Testis (tissue), 3 donors: ENCODE measurements around the gene SCNN1G. TPM values are rescaled to one million over a fixed set of nuclear protein-coding genes. Genes with fewer than 3 reads are reported as not detected.

ENCODE experiments used
- DNase-seq: peaks from one replicate; pipeline ENCODE4 v3.0.0-alpha.2; 2019
- H3K27ac ChIP-seq, 2 donors: fragments of 200-600 bp; sonication (generic); one replicate each; pipeline ENCODE4 v1.5.1; 2019
- H3K27me3 ChIP-seq: fragments of 200-600 bp; sonication (generic); one replicate; pipeline ENCODE4 v1.5.1; 2019
- H3K36me3 ChIP-seq: fragments of 200-600 bp; sonication (generic); one replicate; pipeline ENCODE4 v1.5.1; 2017; ENCODE audit warnings: low read depth; ENCODE audit errors: missing control alignments
- H3K4me1 ChIP-seq: fragments of 200-600 bp; sonication (generic); one replicate; pipeline ENCODE4 v1.5.1; 2019
- H3K4me3 ChIP-seq, 2 donors: fragments of 200-600 bp; sonication (generic); one replicate each; pipeline ENCODE4 v1.5.1; 2017 to 2019
- H3K9me3 ChIP-seq: fragments of 200-600 bp; sonication (generic); one replicate; pipeline ENCODE4 v1.5.1; 2017
- CTCF ChIP-seq, 3 experiments: fragments of 450-650 bp in 2 of 3; fragments of 200-600 bp in 1 of 3; sonication (generic) in 1 of 3; IDR thresholded peaks; one replicate each; pipeline ENCODE4 v1.5.1; 2016 to 2019; ENCODE audit warnings: antibody characterized with exemption in 3 of 3, mild to moderate bottlenecking in 2 of 3, moderate library complexity in 1 of 3
- POLR2A ChIP-seq: fragments of 450-650 bp; IDR thresholded peaks from one replicate; pipeline ENCODE4 v1.6.1; 2017; ENCODE audit warnings: antibody characterized with exemption, mild to moderate bottlenecking, moderate library complexity
- WGBS, 2 donors: methylation state at CpG; one replicate each; pipeline ENCODE4 v1.1.5; 2018; 5-methylcytosine and 5-hydroxymethylcytosine counted together
- intact Hi-C: fragments of 100-400 bp; cut with DNase I; formaldehyde crosslinking; loops from one replicate; pipeline ENCODE4 v1.15.1; 2023; ENCODE audit warnings: low total_unique reads
- polyA plus RNA-seq: library from polyadenylated mRNA; stranded (reverse); fragments of 350-450 nt; fragmentation: Illumina TruSeq; extraction: RNeasy Lipid Tissue Mini Kit (QIAGEN cat#74804); gene quantifications from one replicate; pipeline ENCODE4 v1.2.3, GENCODE V29; 2014; ENCODE audit warnings: low read depth, low replicate concordance; ENCODE audit not compliant: insufficient read depth
- total RNA-seq, 2 donors: library from RNA; depleted of rRNA; stranded (reverse); fragments of >200 nt; gene quantifications; one replicate each; pipeline ENCODE4 v1.2.3, GENCODE V29; 2016

SCNN1G gene
- total and polyA plus RNA-seq, 3 donors from 2014 or later, result 0.16 to 0.19 TPM; not detected in 1

GRCh38 chr16:23149993-23150364 is 32.6 kb upstream of the SCNN1G start:
- peaks cover 14% of the 10 kb centered on the region for H3K4me1 ChIP-seq
- TF ChIP-seq POLR2A, result no peak
- no peak for TF ChIP-seq CTCF (IDR thresholded peaks at IDR 0.05)
- no peaks in the 10 kb centered on the region for H3K9me3 ChIP-seq
- no peak for DNase-seq
- H3K27ac ChIP-seq, result peak overlapping the region in 1 of 2 donors; percentile 3
- no peaks in the 10 kb centered on the region for H3K27me3 ChIP-seq
- H3K4me3 ChIP-seq, result peak overlapping the region; percentile 61 to 77
- no peaks in the 10 kb centered on the region for H3K36me3 ChIP-seq
- intact Hi-C loops, result no loop called here
- 29 to 38% methylated on average over 4 of the region's 4 CpGs for WGBS, 2 donors

- no peak for TF ChIP-seq CTCF (IDR thresholded peaks at IDR 0.05)
- no peak for TF ChIP-seq POLR2A
- Histone ChIP-seq H3K36me3 (no peaks in the 10 kb centered on the region), H3K27me3 (no peaks in the 10 kb centered on the region), H3K4me3 (no peak overlapping the region), H3K27ac (no peak overlapping the region), H3K9me3 (no peaks in the 10 kb centered on the region), H3K4me1 (peaks cover 4% of the 10 kb centered on the region)
- no peak for DNase-seq
- intact Hi-C loops, result no loop called here
- 83 to 86% methylated on average over 12 of the region's 12 CpGs for WGBS, 2 donors
Measured at GRCh38 chr16:23152386-23153178, 30.0 kb upstream of the SCNN1G start.

- TF ChIP-seq POLR2A (no peak), CTCF (IDR thresholded peaks at IDR 0.05) (peak in 1 of 3 experiments; percentile 9)
- intact Hi-C loops, result no loop called here
- WGBS, 2 donors, result 44 to 50% methylated on average over 7 of the region's 7 CpGs
Measured at GRCh38 chr16:23155445-23156049, 27.0 kb upstream of the SCNN1G start.

GRCh38 chr16:23156110-23156509 is 26.4 kb upstream of the SCNN1G start:
- Histone ChIP-seq H3K9me3 (no peaks in the 10 kb centered on the region), H3K4me3 (no peak overlapping the region), H3K27me3 (no peaks in the 10 kb centered on the region), H3K4me1 (no peaks in the 10 kb centered on the region), H3K27ac (no peak overlapping the region), H3K36me3 (no peaks in the 10 kb centered on the region)
- WGBS, 2 donors, result 64 to 70% methylated on average over 3 of the region's 3 CpGs
- DNase-seq, result no peak
- intact Hi-C loops, result no loop called here
- TF ChIP-seq POLR2A, result no peak
- TF ChIP-seq CTCF (IDR thresholded peaks at IDR 0.05), result no peak

More at GRCh38 chr16:23155445-23156049, 27.0 kb upstream of the SCNN1G start:
- no peaks in the 10 kb centered on the region for H3K27me3 ChIP-seq
- no peaks in the 10 kb centered on the region for H3K9me3 ChIP-seq
- no peak overlapping the region for H3K4me3 ChIP-seq
- H3K36me3 ChIP-seq, result no peaks in the 10 kb centered on the region
- peak; percentile 63 for DNase-seq
- H3K4me1 ChIP-seq, result no peaks in the 10 kb centered on the region
- no peak overlapping the region for H3K27ac ChIP-seq
